ENCODE data around the gene CACNG1. TPM values are rescaled to one million over a fixed set of nuclear protein-coding genes. Genes with fewer than 3 reads are reported as not detected.

Gene CACNG1
- polyA plus RNA-seq, 1 of the 3 experiments (the other 2 are of a cell fraction), result not detected

DNA sequence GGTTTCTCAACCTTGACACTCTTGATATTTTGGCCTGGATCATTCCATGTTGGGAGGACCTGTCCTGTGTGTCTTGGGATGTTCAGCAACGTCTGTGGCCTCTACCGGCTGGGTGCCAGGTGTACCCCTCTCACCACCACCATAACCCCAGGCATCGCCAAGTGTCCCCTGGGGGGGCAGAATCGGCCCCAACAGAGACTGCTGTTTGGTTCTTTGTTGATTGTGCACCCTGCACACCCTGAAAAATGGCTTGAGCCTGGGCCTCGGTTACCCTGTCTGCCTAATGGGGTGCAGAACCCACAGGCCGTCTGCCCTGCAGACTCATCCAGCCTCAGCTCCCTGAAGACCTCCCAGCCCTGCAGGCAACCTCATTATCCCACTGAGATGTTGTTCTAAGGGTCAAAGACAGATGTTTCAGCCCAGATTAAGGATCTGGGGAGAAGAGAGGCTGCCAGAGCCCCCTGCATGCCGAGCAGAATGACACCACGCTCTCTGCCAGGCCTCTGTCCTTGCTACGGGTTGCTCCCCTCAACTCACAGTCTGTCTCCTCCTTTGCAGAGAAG, 9.2 kb downstream of the CACNG1 start:
- no peak overlapping the region for H2AFZ ChIP-seq (ENCODE audit: low read depth)
- H3K9me3 ChIP-seq, result peaks cover 5% of the 10 kb centered on the region
- peak; percentile 30 for DNase-seq
- H3K4me3 ChIP-seq (ENCODE audit: low read depth in 2 of 2, low read length in 1 of 2), result no peak overlapping the region
- TF ChIP-seq, protein P1, sequence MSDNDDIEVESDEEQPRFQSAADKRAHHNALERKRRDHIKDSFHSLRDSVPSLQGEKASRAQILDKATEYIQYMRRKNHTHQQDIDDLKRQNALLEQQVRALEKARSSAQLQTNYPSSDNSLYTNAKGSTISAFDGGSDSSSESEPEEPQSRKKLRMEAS (IDR thresholded peaks at IDR 0.05; ENCODE audit: low read depth), result no peak
- no peak for TF ChIP-seq RXRA (IDR thresholded peaks at IDR 0.05; ENCODE audit: borderline replicate concordance, low read depth)
- no peak for TF ChIP-seq GATA2 (CRISPR knock-in tag; IDR thresholded peaks at IDR 0.05)
- no peak for TF ChIP-seq SIN3A (IDR thresholded peaks at IDR 0.05; ENCODE audit: borderline replicate concordance, low read depth, low read length)
- no peak for TF ChIP-seq GABPA (IDR thresholded peaks at IDR 0.05; ENCODE audit: low read depth)
- no peak for TF ChIP-seq POLR2AphosphoS5 (IDR thresholded peaks at IDR 0.05; ENCODE audit: low read depth, low read length)
- TF ChIP-seq RAD21 (IDR thresholded peaks at IDR 0.05; ENCODE audit: low read length), result no peak
- TF ChIP-seq SMC3 (IDR thresholded peaks at IDR 0.05; ENCODE audit: low read depth, low read length), result no peak
- TF ChIP-seq TAF1 (IDR thresholded peaks at IDR 0.05; ENCODE audit: borderline replicate concordance, low read depth, low read length), result no peak
- TF ChIP-seq FOXM1 (IDR thresholded peaks at IDR 0.05; ENCODE audit: low read depth), result no peak
- TF ChIP-seq FOXJ3 (CRISPR knock-in tag; IDR thresholded peaks at IDR 0.05), result no peak
- no peak for TF ChIP-seq RFX5 (IDR thresholded peaks at IDR 0.05; ENCODE audit: low read length)
- no peak for TF ChIP-seq TEAD4 (IDR thresholded peaks at IDR 0.05; ENCODE audit: borderline replicate concordance, insufficient read depth)
- no peak for TF ChIP-seq EP300 (IDR thresholded peaks at IDR 0.05; ENCODE audit: borderline replicate concordance in 1 of 2, low read depth in 1 of 2, low read length in 1 of 2)
- H3K9ac ChIP-seq, result no peak overlapping the region
- H4K20me1 ChIP-seq (ENCODE audit: insufficient read depth), result no peaks in the 10 kb centered on the region
- H3K4me1 ChIP-seq (ENCODE audit: control insufficient read depth in 1 of 2, insufficient read depth in 2 of 2, low read depth in 1 of 2, low read length in 1 of 2), result peaks cover 0 to 3% of the 10 kb centered on the region in 2 experiments; a peak in 1 of 4 replicates
- no peak overlapping the region for H3K4me2 ChIP-seq
- WGBS (ENCODE audit: low lambda C conversion rate), result 77% methylated on average over 9 of the region's 9 CpGs
- no peaks in the 10 kb centered on the region for H3K27me3 ChIP-seq (ENCODE audit: insufficient read depth)
- H3K79me2 ChIP-seq (ENCODE audit: insufficient read depth), result no peaks in the 10 kb centered on the region
- H3K9me2 ChIP-seq, result no peaks in the 10 kb centered on the region
- no peak overlapping the region for H3K27ac ChIP-seq (ENCODE audit: low read depth in 2 of 2, low read length in 1 of 2)
- CTCF ChIA-PET, result no interaction called here
- no peaks in the 10 kb centered on the region for H3F3A ChIP-seq (replicated peaks; ENCODE audit: insufficient read depth)
- POLR2A ChIA-PET, result no interaction called here
- H3K36me3 ChIP-seq (replicated peaks in 1 of 2; ENCODE audit: control insufficient read depth in 1 of 2, insufficient read depth in 2 of 2, low read length in 1 of 2), result no peaks in the 10 kb centered on the region

DNA sequence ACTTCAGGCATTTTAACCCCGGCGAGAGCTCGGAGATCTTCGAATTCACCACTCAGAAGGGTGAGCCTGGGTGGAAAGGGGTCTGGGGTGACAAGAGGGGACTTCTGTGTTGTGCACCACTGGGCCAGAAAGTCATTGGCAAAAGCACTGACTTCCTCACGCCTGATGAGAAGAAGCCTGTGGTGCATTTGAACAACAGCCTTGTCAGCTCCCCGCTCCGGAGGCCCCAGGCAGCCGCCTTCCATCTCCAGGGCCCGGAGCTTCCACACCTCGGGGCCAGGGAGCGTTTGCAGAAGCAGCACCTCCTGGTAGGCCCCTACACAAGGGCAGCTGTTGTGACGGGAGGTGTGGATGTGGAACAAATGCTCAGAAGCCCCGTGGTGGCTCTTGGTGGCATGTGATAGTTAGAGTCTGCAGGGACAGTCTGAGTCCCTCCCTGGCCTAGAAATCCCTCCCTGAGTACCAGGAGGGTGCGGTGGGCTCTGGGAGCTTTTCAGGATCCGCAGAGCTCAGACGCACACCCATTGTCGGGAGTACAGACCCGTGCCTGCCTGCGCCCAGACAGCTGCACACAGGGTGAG, 9.7 kb downstream of the CACNG1 start:
- ChIA-PET CTCF (no interaction called here), POLR2A (no interaction called here)
- H3K9me3 ChIP-seq, result no peaks in the 10 kb centered on the region; the same call in 1 of the 2 replicates
- H3K4me1 ChIP-seq (ENCODE audit: control insufficient read depth in 1 of 2, insufficient read depth in 2 of 2, low read depth in 1 of 2, low read length in 1 of 2), result peaks cover 0 to 3% of the 10 kb centered on the region in 2 experiments; a peak in 1 of 4 replicates
- H3K9me2 ChIP-seq, result no peaks in the 10 kb centered on the region
- H3F3A ChIP-seq (replicated peaks; ENCODE audit: insufficient read depth), result no peaks in the 10 kb centered on the region
- no peaks in the 10 kb centered on the region for H3K79me2 ChIP-seq (ENCODE audit: insufficient read depth)
- no peak overlapping the region for H3K4me3 ChIP-seq (ENCODE audit: low read depth in 2 of 2, low read length in 1 of 2)
- 88% methylated on average over 19 of the region's 19 CpGs for WGBS (ENCODE audit: low lambda C conversion rate)
- H3K4me2 ChIP-seq, result no peak overlapping the region
- no peak overlapping the region for H3K27ac ChIP-seq (ENCODE audit: low read depth in 2 of 2, low read length in 1 of 2)
- H3K27me3 ChIP-seq (ENCODE audit: insufficient read depth), result no peaks in the 10 kb centered on the region
- no peak overlapping the region for H2AFZ ChIP-seq (ENCODE audit: low read depth)
- no peak for TF ChIP-seq TEAD4 (IDR thresholded peaks at IDR 0.05; ENCODE audit: borderline replicate concordance, insufficient read depth)
- no peak for TF ChIP-seq NFIC (IDR thresholded peaks at IDR 0.05; ENCODE audit: borderline replicate concordance)
- TF ChIP-seq, protein P2, sequence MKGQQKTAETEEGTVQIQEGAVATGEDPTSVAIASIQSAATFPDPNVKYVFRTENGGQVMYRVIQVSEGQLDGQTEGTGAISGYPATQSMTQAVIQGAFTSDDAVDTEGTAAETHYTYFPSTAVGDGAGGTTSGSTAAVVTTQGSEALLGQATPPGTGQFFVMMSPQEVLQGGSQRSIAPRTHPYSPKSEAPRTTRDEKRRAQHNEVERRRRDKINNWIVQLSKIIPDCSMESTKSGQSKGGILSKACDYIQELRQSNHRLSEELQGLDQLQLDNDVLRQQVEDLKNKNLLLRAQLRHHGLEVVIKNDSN (IDR thresholded peaks at IDR 0.05; ENCODE audit: borderline replicate concordance, low read depth), result no peak
- TF ChIP-seq ELF1 (IDR thresholded peaks at IDR 0.05), result no peak
- TF ChIP-seq, protein P3, sequence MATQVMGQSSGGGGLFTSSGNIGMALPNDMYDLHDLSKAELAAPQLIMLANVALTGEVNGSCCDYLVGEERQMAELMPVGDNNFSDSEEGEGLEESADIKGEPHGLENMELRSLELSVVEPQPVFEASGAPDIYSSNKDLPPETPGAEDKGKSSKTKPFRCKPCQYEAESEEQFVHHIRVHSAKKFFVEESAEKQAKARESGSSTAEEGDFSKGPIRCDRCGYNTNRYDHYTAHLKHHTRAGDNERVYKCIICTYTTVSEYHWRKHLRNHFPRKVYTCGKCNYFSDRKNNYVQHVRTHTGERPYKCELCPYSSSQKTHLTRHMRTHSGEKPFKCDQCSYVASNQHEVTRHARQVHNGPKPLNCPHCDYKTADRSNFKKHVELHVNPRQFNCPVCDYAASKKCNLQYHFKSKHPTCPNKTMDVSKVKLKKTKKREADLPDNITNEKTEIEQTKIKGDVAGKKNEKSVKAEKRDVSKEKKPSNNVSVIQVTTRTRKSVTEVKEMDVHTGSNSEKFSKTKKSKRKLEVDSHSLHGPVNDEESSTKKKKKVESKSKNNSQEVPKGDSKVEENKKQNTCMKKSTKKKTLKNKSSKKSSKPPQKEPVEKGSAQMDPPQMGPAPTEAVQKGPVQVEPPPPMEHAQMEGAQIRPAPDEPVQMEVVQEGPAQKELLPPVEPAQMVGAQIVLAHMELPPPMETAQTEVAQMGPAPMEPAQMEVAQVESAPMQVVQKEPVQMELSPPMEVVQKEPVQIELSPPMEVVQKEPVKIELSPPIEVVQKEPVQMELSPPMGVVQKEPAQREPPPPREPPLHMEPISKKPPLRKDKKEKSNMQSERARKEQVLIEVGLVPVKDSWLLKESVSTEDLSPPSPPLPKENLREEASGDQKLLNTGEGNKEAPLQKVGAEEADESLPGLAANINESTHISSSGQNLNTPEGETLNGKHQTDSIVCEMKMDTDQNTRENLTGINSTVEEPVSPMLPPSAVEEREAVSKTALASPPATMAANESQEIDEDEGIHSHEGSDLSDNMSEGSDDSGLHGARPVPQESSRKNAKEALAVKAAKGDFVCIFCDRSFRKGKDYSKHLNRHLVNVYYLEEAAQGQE (IDR thresholded peaks at IDR 0.05; ENCODE audit: low read depth, low read length), result no peak
- H4K20me1 ChIP-seq (ENCODE audit: insufficient read depth), result no peaks in the 10 kb centered on the region
- H3K36me3 ChIP-seq (replicated peaks in 1 of 2; ENCODE audit: control insufficient read depth in 1 of 2, insufficient read depth in 2 of 2, low read length in 1 of 2), result no peaks in the 10 kb centered on the region
- no peak overlapping the region for H3K9ac ChIP-seq
- DNase-seq, result no peak
